CD4-positive, alpha-beta memory T cell (primary cell): Measurements from ENCODE around the gene ASTN2. TPM values are rescaled to one million over a fixed set of nuclear protein-coding genes. Genes with fewer than 3 reads are reported as not detected.

Source experiments
- CTCF ChIA-PET: fragments of 350-600 bp; sonication (Branson Sonifier 250); formaldehyde crosslinking; loops from one replicate; lab custom pipeline; 2021; ENCODE audit warnings: inconsistent platforms; ENCODE audit not compliant: partially characterized antibody; lab: Charles Lee
- POLR2A ChIA-PET: fragments of 350-600 bp; sonication (Branson Sonifier 250); formaldehyde crosslinking; loops from one replicate; lab custom pipeline; 2021; ENCODE audit not compliant: partially characterized antibody; lab: Charles Lee
- DNase-seq, 5 donors: peaks; one replicate each; pipeline versions ENCODE4 v3.0.0 to v3.0.0-alpha.2; 2020 to 2022; ENCODE audit warnings: mixed read lengths in 1 of 5
- H3K27ac ChIP-seq: one replicate; pipeline ENCODE4 v1.7.0; 2013; ENCODE audit warnings: low read depth, low read length
- H3K27me3 ChIP-seq: 2 replicates; pipeline ENCODE4 v1.7.0; 2013; ENCODE audit warnings: mild to moderate bottlenecking, low read length, moderate library complexity; ENCODE audit not compliant: insufficient read depth
- H3K36me3 ChIP-seq: 2 replicates; pipeline ENCODE4 v1.7.0; 2013; ENCODE audit warnings: mild to moderate bottlenecking, low read length, moderate library complexity; ENCODE audit not compliant: insufficient read depth
- H3K4me1 ChIP-seq: 2 replicates; pipeline ENCODE4 v1.7.0; 2013; ENCODE audit warnings: mild to moderate bottlenecking, low read length, moderate library complexity; ENCODE audit not compliant: insufficient read depth
- H3K4me3 ChIP-seq, 2 donors: one replicate each; pipeline ENCODE4 v1.7.0; 2013; ENCODE audit warnings: low read length in 2 of 2, mild to moderate bottlenecking in 1 of 2
- H3K9me3 ChIP-seq, 2 donors: one replicate each; pipeline ENCODE4 v1.7.0; 2013; ENCODE audit warnings: low read length in 2 of 2, control low read depth in 1 of 2; ENCODE audit not compliant: control insufficient read depth in 1 of 2
- H3K27ac Mint-ChIP-seq, 7 donors: one replicate each; pipeline ENCODE4 v1.8.0; 2020 to 2021; ENCODE audit warnings: mixed read lengths in 7 of 7, mild to moderate bottlenecking in 6 of 7, inconsistent platforms in 3 of 7, moderate library complexity in 3 of 7
- H3K27me3 Mint-ChIP-seq, 2 donors: one replicate each; pipeline ENCODE4 v1.8.0; 2020 to 2021; ENCODE audit warnings: mixed read lengths in 2 of 2
- H3K36me3 Mint-ChIP-seq, 2 donors: one replicate each; pipeline ENCODE4 v1.8.0; 2020 to 2021; ENCODE audit warnings: mixed read lengths in 2 of 2, inconsistent platforms in 1 of 2, mild to moderate bottlenecking in 1 of 2
- H3K4me1 Mint-ChIP-seq, 4 donors: one replicate each; pipeline ENCODE4 v1.8.0; 2020 to 2021; ENCODE audit warnings: mixed read lengths in 4 of 4, mild to moderate bottlenecking in 1 of 4
- H3K4me3 Mint-ChIP-seq, 8 donors: one replicate each; pipeline ENCODE4 v1.8.0; 2020 to 2021; ENCODE audit warnings: mixed read lengths in 8 of 8, mild to moderate bottlenecking in 7 of 8, moderate library complexity in 6 of 8, inconsistent platforms in 3 of 8
- H3K9me3 Mint-ChIP-seq, 8 donors: one replicate each; pipeline ENCODE4 v1.8.0; 2020 to 2021; ENCODE audit warnings: mixed read lengths in 8 of 8, mild to moderate bottlenecking in 5 of 8, inconsistent platforms in 3 of 8, moderate library complexity in 1 of 8
- intact Hi-C: fragments of 100-400 bp; cut with micrococcal nuclease; formaldehyde crosslinking; loops from one replicate; pipeline ENCODE4 v1.15.1; 2023
- polyA plus RNA-seq, 2 donors: library from polyadenylated mRNA; unstranded; fragments of 300-500 nt; fragmentation: Illumina TruSeq; gene quantifications; one replicate each; pipeline ENCODE4 v1.2.3, GENCODE V29; 2021
- total RNA-seq, 2 experiments: library from RNA; stranded (reverse); gene quantifications; one replicate each; pipeline ENCODE4 v1.2.3, GENCODE V29; 2021

The ASTN2 gene
- total and polyA plus RNA-seq, 4 experiments from 2014 or later, result 2.7 to 5.9 (median 4.8) TPM

DNA sequence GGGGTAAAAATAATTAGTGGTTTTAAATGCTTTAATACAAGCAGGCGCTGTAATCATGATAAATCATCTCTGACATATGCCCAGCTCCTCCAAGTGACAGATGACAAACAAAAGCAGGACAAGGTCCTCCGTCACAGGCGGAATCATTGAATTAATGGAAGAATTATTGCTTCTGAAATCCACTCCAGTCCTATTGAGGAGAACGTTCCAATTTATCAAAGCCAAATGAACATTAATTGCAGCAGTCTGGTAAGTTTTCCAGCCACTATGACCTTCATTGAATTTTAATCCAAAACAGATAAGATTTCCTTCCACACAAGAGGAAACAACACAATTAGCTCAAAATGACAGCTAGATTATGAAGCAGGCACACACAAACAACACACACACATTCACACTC is 136.8 kb downstream of the ASTN2 start:
- H3K27ac ChIP-seq, result no peak overlapping the region
- no peak overlapping the region for H3K4me3 ChIP-seq
- H3K36me3 Mint-ChIP-seq, result no peaks in the 10 kb centered on the region
- peaks cover 0 to 12% (median 4%) of the 10 kb centered on the region in 8 donors for H3K9me3 Mint-ChIP-seq
- no peaks in the 10 kb centered on the region for H3K36me3 ChIP-seq
- ChIA-PET POLR2A (no interaction called here), CTCF (no interaction called here)
- H3K27me3 ChIP-seq, result no peaks in the 10 kb centered on the region
- H3K27me3 Mint-ChIP-seq, result peaks cover 0 to 3% of the 10 kb centered on the region in 2 donors
- DNase-seq, result no peak
- no peaks in the 10 kb centered on the region for H3K9me3 ChIP-seq
- intact Hi-C loops, result no loop called here
- H3K4me1 Mint-ChIP-seq, result no peaks in the 10 kb centered on the region
- H3K4me1 ChIP-seq, result no peaks in the 10 kb centered on the region
- H3K4me3 Mint-ChIP-seq, result no peak overlapping the region
- H3K27ac Mint-ChIP-seq, result no peak overlapping the region

GRCh38 chr9:117276444-117276843 is 138.4 kb downstream of the ASTN2 start:
- ChIA-PET CTCF (no interaction called here), POLR2A (no interaction called here)
- Histone ChIP-seq H3K27me3 (no peaks in the 10 kb centered on the region), H3K9me3 (no peaks in the 10 kb centered on the region), H3K27ac (no peak overlapping the region), H3K4me3 (no peak overlapping the region), H3K4me1 (no peaks in the 10 kb centered on the region), H3K36me3 (no peaks in the 10 kb centered on the region)
- no peaks in the 10 kb centered on the region for H3K36me3 Mint-ChIP-seq
- intact Hi-C loops, result no loop called here
- H3K27me3 Mint-ChIP-seq, result no peaks in the 10 kb centered on the region
- no peaks in the 10 kb centered on the region for H3K4me1 Mint-ChIP-seq
- no peak for DNase-seq
- H3K9me3 Mint-ChIP-seq, result peaks cover 0 to 16% (median 3%) of the 10 kb centered on the region in 8 donors
- H3K4me3 Mint-ChIP-seq, result no peak overlapping the region
- H3K27ac Mint-ChIP-seq, result no peak overlapping the region

DNA sequence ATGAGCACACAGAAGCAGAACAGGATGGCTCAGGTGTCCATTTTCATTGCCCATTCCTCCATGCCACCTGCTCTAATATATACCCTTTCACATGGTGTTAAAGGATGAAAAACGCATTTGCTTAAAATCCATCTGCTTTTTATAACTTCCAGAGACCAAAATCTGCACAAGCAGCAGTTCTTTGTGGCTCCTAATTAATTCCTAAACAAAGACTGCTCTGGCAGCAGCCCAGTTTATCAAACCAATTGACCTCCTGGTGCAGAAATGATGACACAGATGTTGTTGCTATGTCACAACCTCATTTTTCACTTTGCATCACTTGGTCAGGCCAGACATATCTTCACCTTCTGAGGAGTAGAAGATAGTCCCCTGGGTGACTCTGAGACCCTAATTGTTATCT is 141.2 kb downstream of the ASTN2 start:
- H3K27ac ChIP-seq, result no peak overlapping the region
- no peak overlapping the region for H3K27ac Mint-ChIP-seq
- no peaks in the 10 kb centered on the region for H3K36me3 ChIP-seq
- H3K4me1 ChIP-seq, result no peaks in the 10 kb centered on the region
- ChIA-PET CTCF (no interaction called here), POLR2A (no interaction called here)
- no peaks in the 10 kb centered on the region for H3K9me3 ChIP-seq
- intact Hi-C loops, result no loop called here
- no peak overlapping the region for H3K4me3 Mint-ChIP-seq
- no peaks in the 10 kb centered on the region for H3K27me3 Mint-ChIP-seq
- DNase-seq, result no peak
- no peak overlapping the region for H3K4me3 ChIP-seq
- H3K4me1 Mint-ChIP-seq, result no peaks in the 10 kb centered on the region
- no peaks in the 10 kb centered on the region for H3K27me3 ChIP-seq
- peaks cover 0 to 16% (median 3%) of the 10 kb centered on the region in 8 donors for H3K9me3 Mint-ChIP-seq
- no peaks in the 10 kb centered on the region for H3K36me3 Mint-ChIP-seq

DNA sequence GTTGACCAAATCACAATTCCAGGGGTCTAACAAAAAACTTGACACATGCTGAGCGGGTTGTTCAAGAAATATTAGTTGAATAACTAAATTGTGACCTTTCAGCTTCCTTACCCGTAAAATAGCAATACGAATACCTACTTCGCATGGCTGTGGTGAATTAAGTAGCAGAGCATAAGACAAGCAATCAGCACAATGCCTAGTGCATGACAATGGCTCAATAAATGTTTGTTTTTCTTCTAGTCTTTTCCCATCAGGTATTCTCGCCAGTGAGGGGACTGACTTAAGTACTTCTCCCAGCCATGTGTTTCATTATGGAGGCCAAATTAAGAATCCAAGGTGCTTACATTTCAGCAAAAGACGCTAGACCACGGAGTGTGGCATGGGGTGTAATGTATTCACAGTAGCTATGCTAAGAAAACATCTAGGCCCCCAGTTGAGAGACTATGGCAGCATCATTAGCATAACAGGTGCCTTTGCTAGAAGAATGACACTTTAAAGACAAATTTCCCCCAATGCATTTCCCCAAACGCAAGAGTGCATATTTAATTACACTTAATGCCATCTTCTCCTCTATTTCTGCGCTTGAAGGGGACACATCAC is 145.9 kb downstream of the ASTN2 start:
- Histone ChIP-seq H3K4me1 (no peaks in the 10 kb centered on the region), H3K4me3 (no peak overlapping the region), H3K36me3 (no peaks in the 10 kb centered on the region), H3K27ac (no peak overlapping the region), H3K27me3 (no peaks in the 10 kb centered on the region), H3K9me3 (no peaks in the 10 kb centered on the region)
- Mint-ChIP-seq H3K36me3 (no peaks in the 10 kb centered on the region), H3K27me3 (no peaks in the 10 kb centered on the region), H3K9me3 (peaks cover 0 to 8% (median 2%) of the 10 kb centered on the region in 8 donors), H3K4me3 (no peak overlapping the region), H3K4me1 (no peaks in the 10 kb centered on the region), H3K27ac (no peak overlapping the region)
- POLR2A ChIA-PET, result no interaction called here
- intact Hi-C loops, result no loop called here
- DNase-seq, result no peak
- CTCF ChIA-PET, result no interaction called here

DNA sequence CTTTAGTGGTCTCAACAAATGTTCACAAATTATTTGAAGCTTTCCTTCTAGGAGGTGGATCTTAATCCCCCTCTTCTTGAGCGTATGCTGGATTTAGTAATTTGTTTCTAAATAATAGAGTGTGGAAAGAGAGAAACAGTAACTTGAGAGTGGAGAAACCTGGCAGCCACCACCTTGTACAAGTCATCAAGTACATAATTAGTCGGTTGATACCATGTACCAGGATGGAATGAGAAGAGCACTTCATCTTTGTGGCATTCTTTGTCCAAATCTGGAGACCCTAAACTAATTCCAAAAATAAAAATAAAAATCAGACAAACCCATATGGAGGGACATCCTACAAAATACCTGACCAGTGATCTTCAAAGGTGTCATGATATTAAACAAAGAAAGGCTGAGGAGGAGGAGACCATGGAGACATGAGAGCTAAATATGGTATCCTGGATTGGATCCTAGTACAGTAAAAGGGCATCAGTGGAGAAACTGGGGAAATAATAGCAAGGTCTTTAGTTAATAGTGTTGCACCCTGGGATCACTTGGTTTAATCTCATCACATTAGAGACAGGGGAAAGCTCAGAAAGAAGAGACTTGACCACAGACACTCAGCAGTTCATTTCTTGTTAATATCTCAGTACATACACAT is 147.9 kb downstream of the ASTN2 start:
- Histone ChIP-seq H3K27me3 (no peaks in the 10 kb centered on the region), H3K36me3 (no peaks in the 10 kb centered on the region), H3K4me1 (no peaks in the 10 kb centered on the region), H3K4me3 (no peak overlapping the region), H3K27ac (no peak overlapping the region), H3K9me3 (no peaks in the 10 kb centered on the region)
- no peak overlapping the region for H3K4me3 Mint-ChIP-seq
- no peaks in the 10 kb centered on the region for H3K27me3 Mint-ChIP-seq
- ChIA-PET CTCF (no interaction called here), POLR2A (no interaction called here)
- H3K4me1 Mint-ChIP-seq, result no peaks in the 10 kb centered on the region
- intact Hi-C loops, result no loop called here
- H3K9me3 Mint-ChIP-seq, result peaks cover 0 to 11% (median under 1%) of the 10 kb centered on the region in 8 donors
- no peak overlapping the region for H3K27ac Mint-ChIP-seq
- no peak for DNase-seq
- no peaks in the 10 kb centered on the region for H3K36me3 Mint-ChIP-seq

GRCh38 chr9:117265253-117265652 is 149.6 kb downstream of the ASTN2 start:
- Histone ChIP-seq H3K4me3 (no peak overlapping the region), H3K4me1 (no peaks in the 10 kb centered on the region), H3K36me3 (no peaks in the 10 kb centered on the region), H3K27me3 (no peaks in the 10 kb centered on the region), H3K27ac (no peak overlapping the region), H3K9me3 (no peaks in the 10 kb centered on the region)
- intact Hi-C loops, result no loop called here
- Mint-ChIP-seq H3K4me3 (no peak overlapping the region), H3K27me3 (no peaks in the 10 kb centered on the region), H3K9me3 (peaks cover 0 to 9% (median 2%) of the 10 kb centered on the region in 8 donors), H3K27ac (no peak overlapping the region), H3K36me3 (no peaks in the 10 kb centered on the region), H3K4me1 (no peaks in the 10 kb centered on the region)
- CTCF ChIA-PET, result no interaction called here
- no peak for DNase-seq
- POLR2A ChIA-PET, result no interaction called here

DNA sequence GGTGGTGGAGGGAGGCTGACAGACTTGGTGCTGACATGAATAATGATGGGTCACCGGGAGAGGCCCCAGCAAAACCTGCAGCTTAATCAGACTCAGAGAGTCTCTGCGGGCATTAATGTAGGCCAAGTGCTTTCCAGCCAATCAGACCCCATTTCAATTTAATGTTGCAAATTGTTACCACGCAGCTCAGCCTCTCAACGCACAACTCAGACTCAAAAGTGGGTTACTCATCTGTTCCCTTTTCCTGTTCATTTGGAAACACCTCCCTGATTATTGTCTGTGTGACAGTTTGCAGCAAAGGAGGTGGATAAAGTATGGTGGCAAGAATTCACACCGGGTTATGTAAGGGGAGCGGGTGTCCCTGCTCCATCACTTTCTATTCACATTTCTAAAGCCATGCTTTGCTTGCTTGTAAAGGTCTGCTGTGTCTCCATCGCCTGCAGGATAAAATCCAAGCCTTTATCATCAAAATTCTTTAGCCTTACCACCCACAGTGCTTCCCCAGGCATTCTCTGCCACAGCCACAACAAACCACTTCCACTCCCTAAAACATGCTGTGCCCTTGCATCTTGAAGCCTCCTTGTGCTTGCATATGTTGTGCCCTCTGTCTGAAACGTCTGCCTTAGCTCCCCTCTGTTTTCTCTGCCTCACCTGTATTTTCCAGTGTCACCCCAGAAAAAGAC is 156.5 kb downstream of the ASTN2 start:
- no peaks in the 10 kb centered on the region for H3K27me3 Mint-ChIP-seq
- Histone ChIP-seq H3K9me3 (no peaks in the 10 kb centered on the region), H3K4me3 (no peak overlapping the region), H3K4me1 (no peaks in the 10 kb centered on the region), H3K27me3 (no peaks in the 10 kb centered on the region), H3K36me3 (no peaks in the 10 kb centered on the region), H3K27ac (no peak overlapping the region)
- no peaks in the 10 kb centered on the region for H3K4me1 Mint-ChIP-seq
- no peak overlapping the region for H3K27ac Mint-ChIP-seq
- CTCF ChIA-PET, result no interaction called here
- POLR2A ChIA-PET, result no interaction called here
- no peak for DNase-seq
- H3K4me3 Mint-ChIP-seq, result no peak overlapping the region
- no peaks in the 10 kb centered on the region for H3K36me3 Mint-ChIP-seq
- intact Hi-C loops, result no loop called here
- peaks cover 0 to 9% (median 5%) of the 10 kb centered on the region in 8 donors for H3K9me3 Mint-ChIP-seq
